Astrocyte of the spinal cord (primary cell): ENCODE results near the gene KATNBL1.

Experiments used
- DNase-seq: peaks from one replicate; pipeline ENCODE4 v3.0.0; 2011; ENCODE audit warnings: low read depth, low spot score
- H3K4me3 ChIP-seq: 2 replicates; pipeline ENCODE4 v1.5.1; 2011; ENCODE audit warnings: low read depth, mild to moderate bottlenecking, low read length, moderate library complexity
- CTCF ChIP-seq: IDR thresholded peaks from 2 replicates; pipeline ENCODE4 v1.5.1; 2012; ENCODE audit warnings: low read depth, mild to moderate bottlenecking, low read length, inconsistent platforms
- in situ Hi-C: cut with HindIII; loops from 2 replicates; pipeline ENCODE4 v1.10.0; 2017; ENCODE audit warnings: low sequenced_read_pairs

KATNBL1 gene

DNA sequence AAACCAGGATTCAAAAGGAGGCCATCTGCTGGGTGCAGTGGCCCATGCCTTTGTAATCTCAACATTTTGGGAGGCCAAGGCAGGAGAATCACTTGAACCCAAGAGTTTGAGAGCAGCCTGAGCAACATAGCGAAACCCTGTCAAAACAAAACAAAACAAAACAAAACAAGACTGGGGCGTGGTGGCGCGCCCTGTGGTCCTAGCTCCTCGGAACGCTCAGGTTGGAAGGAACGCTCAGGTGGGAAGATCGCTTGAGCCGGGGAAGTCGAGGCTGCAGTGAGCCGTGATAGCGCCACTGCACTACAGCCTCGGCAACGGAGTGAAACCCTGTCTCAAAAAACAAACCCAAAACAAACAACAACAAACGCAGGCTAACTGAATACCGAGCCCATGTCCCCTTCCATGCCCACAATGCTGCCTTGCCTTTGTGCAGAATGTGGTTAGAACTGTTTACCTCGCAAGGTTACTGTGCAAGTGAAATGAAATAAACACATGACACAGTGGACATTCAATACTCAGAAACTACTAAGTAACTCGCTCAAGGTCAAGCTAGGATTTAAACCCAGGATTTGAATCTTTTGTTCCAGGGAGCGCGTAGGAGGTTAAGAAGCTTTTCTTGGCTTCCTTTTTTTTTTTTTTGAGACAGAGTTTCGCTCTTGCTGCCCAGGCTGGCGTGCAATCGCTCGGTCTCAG is 14.2 kb upstream of the KATNBL1 start:
- H3K4me3 ChIP-seq, result peak overlapping the region; percentile 88
- in situ Hi-C loops, result no loop called here
- DNase-seq, result no peak
- no peak for TF ChIP-seq CTCF

DNA sequence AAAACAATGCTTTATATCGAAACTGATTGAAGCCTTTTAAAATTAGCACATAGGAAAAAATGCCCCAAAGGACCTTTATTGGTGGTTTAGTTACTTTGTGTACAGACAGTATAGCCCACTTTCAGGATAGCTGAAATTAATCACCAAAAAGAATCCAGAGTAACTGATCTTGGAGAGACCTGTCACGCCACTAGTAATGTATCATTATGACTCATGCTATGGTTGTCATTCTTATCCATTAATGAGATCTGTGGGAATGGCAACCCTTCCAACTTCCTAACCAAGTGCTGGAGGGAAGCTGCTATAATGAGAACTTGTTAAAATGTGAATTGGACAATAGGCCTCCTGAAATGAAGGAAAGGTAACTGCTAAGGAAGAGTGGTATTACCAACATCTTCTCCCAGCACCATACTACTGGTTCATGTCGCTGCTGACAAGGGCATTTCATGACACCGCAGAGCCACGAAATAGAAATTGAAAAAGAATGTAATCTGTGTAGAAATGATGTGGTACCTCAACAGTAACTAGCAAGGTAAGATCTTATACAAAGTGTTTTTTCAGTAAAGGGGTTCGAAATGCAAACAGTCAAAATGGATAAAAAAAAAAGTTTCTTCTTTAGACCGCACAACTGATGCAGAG is 7.8 kb upstream of the KATNBL1 start:
- H3K4me3 ChIP-seq, result no peak overlapping the region
- no peak for DNase-seq
- in situ Hi-C loops, result no loop called here
- no peak for TF ChIP-seq CTCF

DNA sequence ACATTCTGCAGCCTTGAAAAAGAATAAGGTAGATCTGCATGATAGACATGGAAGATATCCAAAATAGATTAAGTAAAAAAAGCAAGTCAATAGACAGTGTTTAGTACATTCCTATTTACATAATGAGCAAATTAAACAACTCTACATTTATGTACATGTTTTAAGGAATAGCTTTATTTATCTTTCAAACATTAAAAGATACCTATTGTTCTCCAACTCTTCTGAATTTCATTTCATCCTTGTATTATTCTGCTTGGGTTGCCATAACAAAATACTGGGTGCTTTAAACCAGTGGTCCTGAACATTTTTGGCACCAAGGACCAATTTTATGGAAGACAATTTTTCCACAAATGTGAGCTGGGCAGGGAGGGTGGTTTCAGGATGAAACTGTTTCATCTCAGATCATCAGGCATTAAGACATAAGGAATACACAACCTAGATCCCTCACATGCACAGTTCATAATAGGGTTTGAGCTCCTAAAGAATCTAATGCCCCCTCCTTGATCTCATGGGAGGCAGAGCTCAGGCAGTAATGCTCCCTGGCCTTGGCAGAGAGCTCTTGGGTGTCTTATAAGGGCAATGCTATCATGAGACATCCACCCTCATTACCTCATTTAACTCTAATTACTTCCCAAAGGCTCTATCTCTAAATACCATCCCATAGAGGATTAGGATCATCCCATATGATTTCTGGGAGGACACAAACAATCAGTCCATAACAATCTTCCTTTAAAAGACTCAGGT is 6.8 kb upstream of the KATNBL1 start:
- H3K4me3 ChIP-seq, result no peak overlapping the region
- in situ Hi-C loops, result no loop called here
- no peak for DNase-seq
- TF ChIP-seq CTCF, result no peak

DNA sequence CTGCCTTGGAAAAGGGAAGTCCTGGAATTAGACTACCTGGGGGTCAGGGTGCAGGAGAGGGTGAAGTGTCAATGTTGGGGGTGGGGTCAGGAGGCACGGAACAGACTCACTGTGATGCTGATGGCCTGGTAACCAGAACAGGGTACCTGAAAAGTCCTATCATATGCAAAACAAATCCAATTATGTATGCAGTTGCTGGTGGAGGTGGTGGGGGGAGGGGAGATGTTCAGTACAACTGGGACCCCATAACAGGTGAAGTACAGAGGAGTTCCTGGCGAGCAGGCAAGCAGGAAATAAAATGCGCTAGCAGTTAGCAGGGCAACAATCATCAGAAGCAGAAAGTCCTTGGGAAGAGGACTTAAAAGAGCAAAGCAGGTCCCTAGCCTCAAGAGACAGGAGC is 4.2 kb upstream of the KATNBL1 start:
- no peak for TF ChIP-seq CTCF
- H3K4me3 ChIP-seq, result no peak overlapping the region
- DNase-seq, result no peak
- in situ Hi-C loops, result no loop called here

- no peak for TF ChIP-seq CTCF
- no peak for DNase-seq
- no peak overlapping the region for H3K4me3 ChIP-seq
- in situ Hi-C loops, result no loop called here
Observed at GRCh38 chr15:34213690-34214089, 3.8 kb upstream of the KATNBL1 start.

- in situ Hi-C loops, result no loop called here
- DNase-seq, result peak; percentile 15
- H3K4me3 ChIP-seq, result no peak overlapping the region
- no peak for TF ChIP-seq CTCF
Observed at GRCh38 chr15:34206011-34206410, 3.9 kb downstream of the KATNBL1 start.
